HG03457 (cell line): ENCODE measurements around the gene SP140.
"Not testable (repeated sequence)": the region's sequence is repeated elsewhere in the genome, so short reads cannot be mapped to it uniquely, and the experiment has no call there.

ENCODE experiments used
- ATAC-seq: cut with Tn5 transposase; IDR thresholded peaks from one replicate; pipeline ENCODE4 v1.9.1; 2021; ENCODE audit warnings: moderate number of reproducible peaks; ENCODE audit not compliant: unreplicated experiment

Gene SP140

GRCh38 chr2:230282936-230283335 lies 57.4 kb downstream of the SP140 start:
- ATAC-seq: no peak

- ATAC-seq: no peak
These were observed 60.5 kb downstream of the SP140 start for GRCh38 chr2:230286048-230286447.

- not testable (repeated sequence) for ATAC-seq
These were observed 63.8 kb downstream of the SP140 start for GRCh38 chr2:230289311-230289710.

- ATAC-seq: no peak
These were observed 69.7 kb downstream of the SP140 start for GRCh38 chr2:230295192-230295591.

- no peak for ATAC-seq
These were observed 71.4 kb downstream of the SP140 start for GRCh38 chr2:230296917-230297316.

GRCh38 chr2:230299618-230300017 lies 74.1 kb downstream of the SP140 start:
- no peak for ATAC-seq

- no peak for ATAC-seq
These were observed 80.1 kb downstream of the SP140 start for GRCh38 chr2:230305416-230306275.

GRCh38 chr2:230306474-230306873 lies 80.9 kb downstream of the SP140 start:
- ATAC-seq: no peak

GRCh38 chr2:230307485-230307884 lies 81.9 kb downstream of the SP140 start:
- no peak for ATAC-seq

GRCh38 chr2:230308402-230309000 lies 83.0 kb downstream of the SP140 start:
- ATAC-seq: no peak

- not testable (repeated sequence) for ATAC-seq
These were observed 85.3 kb downstream of the SP140 start for GRCh38 chr2:230310792-230311191.

GRCh38 chr2:230311634-230312033 lies 86.1 kb downstream of the SP140 start:
- ATAC-seq: not testable (repeated sequence)

- ATAC-seq: no peak
These were observed 87.1 kb downstream of the SP140 start for GRCh38 chr2:230312638-230313037.

GRCh38 chr2:230317366-230317765 lies 91.8 kb downstream of the SP140 start:
- ATAC-seq: no peak

GRCh38 chr2:230318190-230319121 lies 92.9 kb downstream of the SP140 start:
- ATAC-seq: no peak

GRCh38 chr2:230319211-230319862 lies 93.8 kb downstream of the SP140 start:
- peak; percentile 79 for ATAC-seq

- no peak for ATAC-seq
These were observed 95.5 kb downstream of the SP140 start for GRCh38 chr2:230321031-230321430.

- ATAC-seq: no peak
These were observed 97.2 kb downstream of the SP140 start for GRCh38 chr2:230322561-230323384.

GRCh38 chr2:230323385-230324106 lies 98.0 kb downstream of the SP140 start:
- no peak for ATAC-seq
